HUES6 (cell line): ENCODE measurements around the gene ZNF497.
A peak's percentile ranks its signal among the peaks of the same experiment; 100 is the strongest.
"Not testable (repeated sequence)": the region's sequence is repeated elsewhere in the genome, so short reads cannot be mapped to it uniquely, and the experiment has no call there.

Experiments used
- H3K27ac ChIP-seq: 2 replicates; pipeline ENCODE4 v1.7.0; 2013; ENCODE audit warnings: low read depth, mild to moderate bottlenecking, low read length, inconsistent platforms
- H3K27me3 ChIP-seq: 2 replicates; pipeline ENCODE4 v1.6.1; 2013; ENCODE audit warnings: low read length; ENCODE audit not compliant: control insufficient read depth, insufficient read depth
- H3K36me3 ChIP-seq: 2 replicates; pipeline ENCODE4 v1.6.1; 2013; ENCODE audit warnings: low read length; ENCODE audit not compliant: control insufficient read depth, insufficient read depth
- H3K4me1 ChIP-seq: 2 replicates; pipeline ENCODE4 v1.6.1; 2013; ENCODE audit warnings: low read length; ENCODE audit not compliant: control insufficient read depth, insufficient read depth
- H3K4me3 ChIP-seq: 2 replicates; pipeline ENCODE4 v1.5.1; 2013; ENCODE audit warnings: low read depth, low read length
- H3K9ac ChIP-seq: one replicate; pipeline ENCODE4 v1.6.1; 2013; ENCODE audit warnings: mild to moderate bottlenecking, low read length
- H3K9me3 ChIP-seq: 2 replicates; pipeline ENCODE4 v1.6.1; 2013; ENCODE audit warnings: low read depth, low read length; ENCODE audit not compliant: control insufficient read depth, insufficient read depth

The ZNF497 gene

DNA sequence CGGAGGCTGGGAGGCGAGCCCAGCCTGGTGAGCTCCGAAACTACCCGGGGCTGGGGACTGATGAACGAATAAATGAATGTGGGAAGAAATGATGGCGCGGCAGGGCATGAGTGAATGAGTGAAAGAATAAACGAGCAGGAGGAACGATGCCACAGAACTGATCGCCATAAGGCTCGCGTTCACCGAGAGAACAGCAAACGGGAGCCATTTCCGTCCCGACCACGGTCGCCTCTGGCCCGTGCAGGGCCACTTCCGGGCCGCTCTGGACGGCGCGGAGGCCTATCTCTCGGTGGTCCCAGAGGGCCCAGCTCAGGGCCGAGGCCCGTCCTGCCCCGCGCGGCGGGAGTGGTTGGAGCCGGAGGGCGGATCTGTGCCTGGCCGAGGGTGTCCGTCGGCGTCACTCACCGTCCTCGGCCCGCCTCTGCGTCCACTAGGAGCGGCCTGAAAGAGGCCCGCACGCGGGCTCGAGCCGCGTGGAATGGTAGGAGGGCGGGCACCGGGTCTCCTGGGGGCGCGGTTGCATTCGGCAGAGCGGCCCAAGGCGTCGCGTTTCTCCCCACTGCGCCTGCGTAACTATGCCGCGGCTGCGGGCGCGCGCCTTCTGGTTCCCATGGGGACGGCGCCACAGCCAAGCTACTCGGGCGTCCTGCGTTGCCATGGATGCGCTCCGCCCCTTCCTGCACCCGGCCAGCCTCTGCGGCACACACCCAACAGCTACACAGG, at the start of gene ZNF497:
Gene ZNF497, minus strand, starts transcription at position 480 of the 723 bp plus-strand sequence. CDS start 5,116 bp downstream, outside the sequence.
- Histone ChIP-seq H3K9me3 (no peaks in the 10 kb centered on the region), H3K9ac (peak within 1 kb of the TSS; percentile 94), H3K27ac (peak within 1 kb of the TSS; percentile 91), H3K4me3 (peak within 1 kb of the TSS; percentile 92), H3K36me3 (no peaks in the 10 kb centered on the region), H3K27me3 (no peaks in the 10 kb centered on the region), H3K4me1 (peaks cover 6% of the 10 kb centered on the region)

DNA sequence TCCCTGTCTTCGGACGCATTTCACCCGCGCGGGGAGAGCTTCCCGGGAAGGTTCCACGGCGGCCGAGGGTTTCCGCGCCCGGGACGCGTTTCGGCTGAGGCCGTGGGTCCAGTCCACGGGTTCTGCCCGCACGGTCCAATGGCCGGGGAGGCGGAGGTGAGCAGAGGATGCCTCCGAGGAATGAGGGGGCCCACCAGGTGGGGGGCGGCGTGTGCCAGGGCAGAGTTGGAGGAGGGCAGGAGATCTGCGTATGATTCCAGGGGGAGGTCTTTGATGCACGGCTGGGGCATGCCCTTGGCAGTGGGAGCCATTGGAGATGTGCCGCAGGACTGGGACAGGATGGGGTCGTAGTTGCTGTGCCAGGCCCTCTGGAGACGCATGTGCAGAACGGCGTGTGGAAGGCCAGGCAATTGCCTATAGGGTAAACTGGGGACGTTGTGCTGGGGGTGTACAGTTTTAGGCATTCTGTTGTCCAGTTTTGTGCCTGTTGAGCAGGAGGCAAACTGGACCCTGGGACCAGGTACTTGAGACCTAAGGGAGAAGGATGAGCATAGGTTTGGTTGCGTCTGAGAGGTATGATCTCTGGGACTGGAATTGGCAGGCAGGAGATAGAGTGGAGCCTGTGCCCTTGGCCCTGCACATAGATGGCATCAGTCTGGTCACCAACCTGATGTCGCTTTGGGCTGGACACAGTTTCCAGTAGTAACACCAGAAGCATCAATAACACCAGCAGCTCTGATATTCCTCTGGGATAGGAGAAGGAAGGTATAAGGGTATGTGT, 46.6 kb upstream of the ZNF497 start:
- Histone ChIP-seq H3K4me1 (peaks cover 7% of the 10 kb centered on the region; the same call in 1 of the 2 replicates), H3K36me3 (no peaks in the 10 kb centered on the region), H3K4me3 (peak overlapping the region; percentile 90), H3K9me3 (no peaks in the 10 kb centered on the region), H3K27me3 (no peaks in the 10 kb centered on the region), H3K27ac (no peak overlapping the region), H3K9ac (peak overlapping the region; percentile 77)

GRCh38 chr19:58408152-58409009, 45.8 kb upstream of the ZNF497 start, which contains the start of gene ZNF584:
TSS of gene ZNF584 (plus strand) at chr19:58408649. CDS start at chr19:58409148, 499 bp downstream.
- peak within 1 kb of the TSS; percentile 90 for H3K4me3 ChIP-seq
- no peaks in the 10 kb centered on the region for H3K27me3 ChIP-seq
- H3K27ac ChIP-seq: peak within 1 kb of the TSS; percentile 30; the same call in 1 of the 2 replicates
- H3K4me1 ChIP-seq: peaks cover 7% of the 10 kb centered on the region; the same call in 1 of the 2 replicates
- no peaks in the 10 kb centered on the region for H3K36me3 ChIP-seq
- H3K9ac ChIP-seq: peak within 1 kb of the TSS; percentile 79
- no peaks in the 10 kb centered on the region for H3K9me3 ChIP-seq

- H3K9ac ChIP-seq: peak overlapping the region; percentile 79
- peaks cover 7% of the 10 kb centered on the region; the same call in 1 of the 2 replicates for H3K4me1 ChIP-seq
- H3K9me3 ChIP-seq: no peaks in the 10 kb centered on the region
- H3K4me3 ChIP-seq: peak overlapping the region; percentile 90
- no peaks in the 10 kb centered on the region for H3K36me3 ChIP-seq
- no peaks in the 10 kb centered on the region for H3K27me3 ChIP-seq
- H3K27ac ChIP-seq: peak overlapping the region; percentile 30; the same call in 1 of the 2 replicates
These were observed 45.2 kb upstream of the ZNF497 start for GRCh38 chr19:58407658-58408151.

- peak overlapping the region; percentile 90 for H3K4me3 ChIP-seq
- H3K9me3 ChIP-seq: no peaks in the 10 kb centered on the region
- H3K27me3 ChIP-seq: no peaks in the 10 kb centered on the region
- H3K27ac ChIP-seq: no peak overlapping the region
- H3K36me3 ChIP-seq: no peaks in the 10 kb centered on the region
- H3K9ac ChIP-seq: peak overlapping the region; percentile 79
- H3K4me1 ChIP-seq: peaks cover 7% of the 10 kb centered on the region; the same call in 1 of the 2 replicates
These were observed 44.5 kb upstream of the ZNF497 start for GRCh38 chr19:58406818-58407657.

- not testable (repeated sequence) for H3K27ac ChIP-seq, H3K9me3 ChIP-seq
These were observed 41.4 kb upstream of the ZNF497 start for GRCh38 chr19:58403920-58404478.

GRCh38 chr19:58401840-58402421, 39.4 kb upstream of the ZNF497 start:
- H3K9me3 ChIP-seq: no peaks in the 10 kb centered on the region
- H3K27ac ChIP-seq: no peak overlapping the region
- peaks cover 16% of the 10 kb centered on the region for H3K4me1 ChIP-seq
- peaks cover 12% of the 10 kb centered on the region for H3K27me3 ChIP-seq
- peak overlapping the region; percentile 71 for H3K9ac ChIP-seq
- H3K4me3 ChIP-seq: peak overlapping the region; percentile 63
- H3K36me3 ChIP-seq: no peaks in the 10 kb centered on the region

More at GRCh38 chr19:58403920-58404478, 41.4 kb upstream of the ZNF497 start:
- not testable (repeated sequence) for H3K9ac ChIP-seq, H3K27me3 ChIP-seq, H3K4me3 ChIP-seq, H3K36me3 ChIP-seq
- peaks cover 14% of the 10 kb centered on the region for H3K4me1 ChIP-seq

DNA sequence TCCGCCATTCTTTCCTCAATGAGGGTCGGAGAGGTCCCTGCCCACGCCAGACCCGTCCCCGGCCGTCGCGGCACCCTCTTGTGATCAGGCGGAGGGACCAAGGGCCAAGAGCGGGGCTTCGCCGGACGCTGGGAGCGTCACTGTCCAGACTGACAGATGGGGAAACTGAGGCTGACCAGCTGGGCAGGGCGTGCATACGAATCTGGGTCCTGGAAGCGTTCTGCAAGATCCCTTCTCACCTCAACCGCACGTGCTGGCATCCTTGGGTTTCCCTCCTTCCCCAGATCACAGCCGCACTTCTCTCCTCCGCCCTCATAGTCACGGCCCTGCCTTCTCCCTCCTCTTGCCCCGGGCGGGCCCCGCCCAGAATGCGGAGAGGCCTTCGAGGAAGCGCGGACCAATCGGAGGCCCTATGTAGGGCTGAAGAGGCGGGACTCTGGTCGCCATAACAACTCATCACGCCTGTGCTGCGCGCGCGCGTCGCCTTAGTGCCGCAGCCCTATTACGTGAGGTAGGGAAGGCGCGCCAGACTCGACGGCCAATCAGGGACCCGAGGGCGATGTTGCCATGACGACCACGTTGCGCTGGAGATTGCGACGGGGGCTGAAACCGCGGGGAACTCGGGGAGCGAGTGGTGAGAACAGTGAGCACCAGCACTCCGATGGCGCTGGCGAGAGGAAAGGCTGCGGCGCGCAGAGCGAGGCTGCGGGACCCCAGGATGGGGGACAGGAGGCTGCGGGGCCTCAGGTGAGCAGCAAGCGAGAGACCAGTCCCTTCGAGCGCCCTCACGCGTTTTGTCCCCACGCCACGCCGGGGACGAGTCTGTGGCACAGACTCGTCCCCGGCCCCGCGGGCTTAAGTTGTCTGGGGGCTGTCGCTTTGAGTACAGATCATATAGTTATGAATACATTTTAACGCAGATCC, 38.6 kb upstream of the ZNF497 start:
- peaks cover 17% of the 10 kb centered on the region for H3K4me1 ChIP-seq
- H3K27me3 ChIP-seq: peaks cover 17% of the 10 kb centered on the region
- H3K9me3 ChIP-seq: no peaks in the 10 kb centered on the region
- H3K36me3 ChIP-seq: no peaks in the 10 kb centered on the region
- H3K27ac ChIP-seq: no peak overlapping the region
- H3K4me3 ChIP-seq: peak overlapping the region; percentile 63
- peak overlapping the region; percentile 71 for H3K9ac ChIP-seq
